GM21528 (cell line): Measurements from ENCODE around the gene CHRNA1.
"Not testable (repeated sequence)": the region's sequence is repeated elsewhere in the genome, so short reads cannot be mapped to it uniquely, and the experiment has no call there.

Source experiments
- ATAC-seq: cut with Tn5 transposase; IDR thresholded peaks from one replicate; pipeline ENCODE4 v1.9.1; 2021; ENCODE audit warnings: mild to moderate bottlenecking, moderate library complexity; ENCODE audit not compliant: unreplicated experiment, low FRiP score

Gene CHRNA1

DNA sequence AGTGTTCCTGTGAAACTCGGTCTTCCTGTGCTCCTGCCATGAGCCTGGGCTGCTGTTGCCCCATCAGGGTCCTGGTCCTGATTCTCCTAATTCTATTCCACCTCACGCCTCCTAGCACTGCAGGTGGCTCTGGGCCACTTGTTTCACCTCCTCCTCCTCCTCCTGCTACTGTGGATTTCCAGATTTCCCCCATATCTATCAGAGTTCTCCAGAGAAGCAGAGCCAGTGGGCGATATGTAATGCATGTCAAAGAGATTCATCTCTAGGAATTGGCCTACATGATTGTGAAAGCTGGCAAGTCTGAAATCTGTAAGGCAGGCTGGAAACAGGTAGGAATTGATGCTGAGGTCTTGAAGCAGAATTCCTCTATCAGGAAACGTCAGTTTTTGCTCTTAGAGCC lies 45.3 kb downstream of the CHRNA1 start:
- no peak for ATAC-seq

DNA sequence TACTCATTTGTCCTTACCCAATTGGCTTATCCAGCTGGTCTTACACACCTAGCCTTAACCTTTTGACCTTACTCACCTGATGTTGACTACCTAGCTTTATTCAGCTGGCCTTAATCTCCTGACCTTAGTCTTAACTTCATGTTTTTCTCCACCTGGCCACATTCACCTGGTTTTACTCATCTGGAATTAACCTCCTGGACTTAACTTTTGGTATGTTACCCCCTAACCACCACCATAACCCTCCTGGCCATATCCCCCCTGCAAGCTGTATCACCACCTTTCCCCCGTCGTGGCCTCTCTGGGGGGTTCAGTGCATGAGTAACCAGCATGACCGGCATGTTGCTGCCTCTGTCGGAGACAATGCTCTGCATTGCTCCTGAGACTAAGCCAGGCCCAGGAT lies 45.7 kb downstream of the CHRNA1 start:
- ATAC-seq = no peak

DNA sequence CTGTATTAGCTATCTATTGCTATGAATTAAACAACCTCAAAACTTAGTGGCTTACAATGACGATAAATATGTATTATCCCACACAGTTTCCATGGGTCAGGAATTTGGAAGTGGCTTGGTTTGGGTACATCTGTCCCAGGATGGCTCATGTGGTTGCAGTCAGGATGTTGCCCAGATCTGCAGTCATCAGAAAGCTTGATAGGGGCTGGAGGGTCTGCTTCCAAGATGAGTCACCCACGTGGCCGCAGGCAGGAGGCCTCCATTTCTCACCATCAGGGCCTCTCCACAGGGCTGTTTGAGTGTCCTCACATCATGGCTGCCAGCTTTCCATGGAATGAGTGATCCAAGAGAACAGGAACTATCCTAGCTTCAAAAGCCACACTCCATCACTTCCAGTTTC lies 46.4 kb downstream of the CHRNA1 start:
- ATAC-seq = no peak

- no peak for ATAC-seq
Measured at GRCh38 chr2:174717273-174717672, 47.0 kb downstream of the CHRNA1 start.

GRCh38 chr2:174716785-174717184 lies 47.5 kb downstream of the CHRNA1 start:
- no peak for ATAC-seq

DNA sequence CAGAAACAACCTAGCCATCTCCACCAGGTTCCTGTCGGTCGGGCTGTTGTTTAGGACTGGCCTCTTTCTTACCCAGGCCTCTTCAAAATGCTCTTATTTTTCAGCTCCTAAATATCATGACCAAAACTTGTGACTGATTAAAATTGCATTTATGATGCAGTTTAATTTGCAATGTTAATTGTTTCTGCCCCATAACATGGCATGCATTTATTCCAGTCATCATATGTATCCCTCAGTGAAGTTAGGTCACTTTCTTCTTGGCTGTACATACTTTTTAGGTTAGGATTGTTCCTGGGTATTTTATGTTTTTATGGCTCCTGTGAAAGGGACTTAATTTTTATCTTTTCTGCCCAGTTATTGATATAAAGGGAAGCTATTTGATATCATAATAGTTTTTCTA lies 50.6 kb downstream of the CHRNA1 start:
- no peak for ATAC-seq

- ATAC-seq = no peak
Measured at GRCh38 chr2:174711206-174711605, 53.1 kb downstream of the CHRNA1 start.

- ATAC-seq = not testable (repeated sequence)
Measured at GRCh38 chr2:174709416-174710004, 54.8 kb downstream of the CHRNA1 start.

GRCh38 chr2:174708713-174709112 lies 55.6 kb downstream of the CHRNA1 start:
- ATAC-seq = no peak

DNA sequence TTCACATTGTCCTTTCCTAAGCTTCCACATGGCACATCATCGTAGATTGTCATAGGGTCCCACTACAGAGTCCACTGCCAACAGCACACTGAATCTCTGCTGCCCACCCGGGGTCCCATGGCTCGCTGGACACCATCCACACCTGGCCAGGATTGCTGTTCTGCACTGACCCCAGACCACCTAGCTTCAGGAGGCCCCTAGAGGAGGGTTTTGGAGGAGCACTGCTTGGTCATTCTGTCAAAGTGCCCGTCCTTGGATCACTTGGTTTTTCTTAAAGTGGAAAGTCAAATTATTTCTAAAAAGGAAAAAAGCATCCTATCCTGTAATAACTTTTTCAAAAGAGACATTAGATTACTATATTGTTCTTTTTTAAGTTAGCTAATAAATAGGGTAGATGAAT lies 59.0 kb downstream of the CHRNA1 start:
- no peak for ATAC-seq

- no peak for ATAC-seq
Measured at GRCh38 chr2:174704642-174705041, 59.6 kb downstream of the CHRNA1 start.

DNA sequence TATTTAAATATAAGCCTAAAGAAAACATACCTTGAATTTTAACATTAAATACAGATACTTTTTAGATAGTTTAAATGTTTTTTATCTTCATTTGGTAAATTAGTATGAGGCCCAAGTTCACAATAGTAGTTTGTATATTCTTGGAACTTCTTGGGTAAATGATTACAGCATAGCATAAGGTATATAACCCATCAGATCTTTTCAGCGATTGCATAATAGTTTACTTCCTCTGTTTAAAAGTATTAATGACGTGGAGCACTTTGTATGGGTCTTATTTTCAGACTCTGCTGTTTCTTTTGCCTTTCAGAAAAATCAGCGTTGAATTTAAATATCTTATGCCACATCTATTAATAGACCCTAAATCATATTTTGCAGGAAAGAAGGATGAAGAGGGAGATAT lies 60.2 kb downstream of the CHRNA1 start:
- no peak for ATAC-seq

DNA sequence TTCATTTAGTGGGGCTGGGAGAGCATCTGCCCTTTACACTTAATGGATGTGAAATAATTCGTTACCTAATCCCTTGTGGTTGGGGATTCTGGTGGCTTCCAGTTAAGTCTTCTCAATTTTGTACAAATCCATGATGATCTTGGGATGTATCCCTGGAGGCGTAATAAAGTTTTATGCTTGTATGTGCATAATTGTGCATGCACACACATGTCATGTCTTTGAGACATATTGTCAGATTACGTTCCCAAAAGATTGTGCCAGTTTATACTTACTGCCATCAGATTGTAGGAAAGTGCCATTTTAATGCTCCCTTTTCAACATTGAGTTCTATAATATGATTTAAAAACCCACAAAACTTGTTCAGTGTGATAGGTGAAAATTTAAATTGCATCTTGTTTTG lies 60.8 kb downstream of the CHRNA1 start:
- no peak for ATAC-seq

GRCh38 chr2:174702541-174702940 lies 61.7 kb downstream of the CHRNA1 start:
- no peak for ATAC-seq

GRCh38 chr2:174699993-174700766 lies 64.1 kb downstream of the CHRNA1 start:
- ATAC-seq = no peak
